A673 (cell line): Measurements from ENCODE around the gene OR51B4. TPM values are rescaled to one million over a fixed set of nuclear protein-coding genes. Genes with fewer than 3 reads are reported as not detected.

Experiments
- BruUV-seq: library from RNA; stranded (reverse); fragments of 400-500 nt; replicated peaks from 2 replicates; lab custom pipeline; 2021; lab: Mats Ljungman, UMichigan
- CTCF ChIA-PET: fragments of 300-600 bp; sonication (Branson Sonifier 250); formaldehyde crosslinking; loops from one replicate; lab custom pipeline; 2022; ENCODE audit warnings: antibody characterized with exemption; lab: Charles Lee
- POLR2A ChIA-PET: fragments of 300-600 bp; sonication (Branson Sonifier 250); formaldehyde crosslinking; loops from one replicate; lab custom pipeline; 2022; ENCODE audit warnings: antibody characterized with exemption; ENCODE audit not compliant: low non-redundant PET; lab: Charles Lee
- DNase-seq: peaks from one replicate; pipeline ENCODE4 v3.0.0-alpha.2; 2015; ENCODE audit warnings: low spot score
- H3K27ac ChIP-seq: fragments of 200-600 bp; sonication (generic); 2 replicates; pipeline ENCODE4 v1.5.1; 2016; ENCODE audit warnings: mixed run types, low read depth, mild to moderate bottlenecking, mixed read lengths, antibody characterized with exemption, low read length; ENCODE audit not compliant: poor library complexity, severe bottlenecking
- H3K27me3 ChIP-seq: fragments of 200-600 bp; sonication (generic); replicated peaks from 2 replicates; pipeline ENCODE4 v1.6.1; 2017; ENCODE audit warnings: mixed run types, low read depth, mild to moderate bottlenecking, mixed read lengths, antibody characterized with exemption, low read length; ENCODE audit not compliant: insufficient read depth, poor library complexity
- H3K36me3 ChIP-seq: fragments of 200-600 bp; sonication (generic); 2 replicates; pipeline ENCODE4 v1.6.1; 2016; ENCODE audit warnings: mixed run types, mild to moderate bottlenecking, mixed read lengths, antibody characterized with exemption, low read length; ENCODE audit not compliant: insufficient read depth, poor library complexity, severe bottlenecking
- H3K4me1 ChIP-seq: fragments of 200-600 bp; sonication (generic); 2 replicates; pipeline ENCODE4 v1.6.1; 2017; ENCODE audit warnings: mixed run types, mild to moderate bottlenecking, mixed read lengths, antibody characterized with exemption, low read length; ENCODE audit not compliant: insufficient read depth, poor library complexity, severe bottlenecking
- H3K4me3 ChIP-seq: fragments of 200-600 bp; sonication (generic); 2 replicates; pipeline ENCODE4 v1.5.1; 2016; ENCODE audit warnings: low read depth, mixed run types, mild to moderate bottlenecking, mixed read lengths, low read length; ENCODE audit not compliant: poor library complexity, severe bottlenecking
- H3K9me3 ChIP-seq: fragments of 200-600 bp; sonication (generic); 2 replicates; pipeline ENCODE4 v1.6.1; 2016; ENCODE audit warnings: mixed run types, low read depth, mild to moderate bottlenecking, mixed read lengths, antibody characterized with exemption, low read length; ENCODE audit not compliant: poor library complexity, severe bottlenecking
- EZH2 ChIP-seq: fragments of 200-600 bp; sonication (generic); IDR thresholded peaks from 2 replicates; pipeline ENCODE4 v1.6.1; 2017; ENCODE audit warnings: borderline replicate concordance, low read depth, mild to moderate bottlenecking, mixed read lengths, antibody characterized with exemption, low read length; ENCODE audit not compliant: poor library complexity, severe bottlenecking
- intact Hi-C: fragments of 100-400 bp; cut with micrococcal nuclease; formaldehyde crosslinking; loops from one replicate; pipeline ENCODE4 v1.10.0; 2022; ENCODE audit not compliant: unreplicated experiment
- total RNA-seq: library from RNA; stranded (reverse); gene quantifications from 2 replicates; pipeline ENCODE4 v1.2.3, GENCODE V29; 2021
- TF ChIP-seq, protein P1 (sequence below): fragments of 300-800, 200-600 bp; sonication (generic); conservative IDR thresholded peaks from 2 replicates; pipeline ENCODE4 v1.5.1; 2017; ENCODE audit warnings: low read depth, mild to moderate bottlenecking, antibody characterized with exemption, low read length, moderate library complexity, mixed read lengths

OR51B4 gene
- total RNA-seq, 1 experiment from 2014 or later: not detected

DNA sequence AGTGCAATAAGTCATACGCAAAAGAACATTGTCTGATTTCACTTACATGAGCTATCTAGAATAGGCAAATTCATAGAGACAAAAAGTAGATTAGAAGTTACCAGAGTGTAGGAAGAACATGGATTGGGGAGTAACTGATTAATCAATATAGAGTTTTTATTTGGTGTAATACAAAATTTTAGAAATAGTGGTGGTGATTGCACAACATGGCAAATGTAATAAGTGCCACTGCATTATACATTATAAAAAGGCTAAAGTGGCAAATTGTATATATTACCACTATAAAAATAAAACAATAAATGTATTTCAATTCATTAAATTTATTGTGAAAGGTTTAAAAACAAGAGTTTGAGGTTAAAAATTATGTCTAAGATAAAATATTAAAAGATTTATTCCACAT is 8.7 kb upstream of the OR51B4 start:
- ChIA-PET POLR2A (no interaction called here), CTCF (no interaction called here)

GRCh38 chr11:5307256-5308019 is 5.7 kb upstream of the OR51B4 start:
- Histone ChIP-seq H3K27ac (no peak overlapping the region), H3K4me1 (no peaks in the 10 kb centered on the region), H3K27me3 (no peaks in the 10 kb centered on the region), H3K4me3 (no peak overlapping the region), H3K36me3 (no peaks in the 10 kb centered on the region), H3K9me3 (no peaks in the 10 kb centered on the region)
- no TSS peak for BruUV-seq
- no peak for DNase-seq
- no peak for TF ChIP-seq EZH2
- TF ChIP-seq, protein P1, sequence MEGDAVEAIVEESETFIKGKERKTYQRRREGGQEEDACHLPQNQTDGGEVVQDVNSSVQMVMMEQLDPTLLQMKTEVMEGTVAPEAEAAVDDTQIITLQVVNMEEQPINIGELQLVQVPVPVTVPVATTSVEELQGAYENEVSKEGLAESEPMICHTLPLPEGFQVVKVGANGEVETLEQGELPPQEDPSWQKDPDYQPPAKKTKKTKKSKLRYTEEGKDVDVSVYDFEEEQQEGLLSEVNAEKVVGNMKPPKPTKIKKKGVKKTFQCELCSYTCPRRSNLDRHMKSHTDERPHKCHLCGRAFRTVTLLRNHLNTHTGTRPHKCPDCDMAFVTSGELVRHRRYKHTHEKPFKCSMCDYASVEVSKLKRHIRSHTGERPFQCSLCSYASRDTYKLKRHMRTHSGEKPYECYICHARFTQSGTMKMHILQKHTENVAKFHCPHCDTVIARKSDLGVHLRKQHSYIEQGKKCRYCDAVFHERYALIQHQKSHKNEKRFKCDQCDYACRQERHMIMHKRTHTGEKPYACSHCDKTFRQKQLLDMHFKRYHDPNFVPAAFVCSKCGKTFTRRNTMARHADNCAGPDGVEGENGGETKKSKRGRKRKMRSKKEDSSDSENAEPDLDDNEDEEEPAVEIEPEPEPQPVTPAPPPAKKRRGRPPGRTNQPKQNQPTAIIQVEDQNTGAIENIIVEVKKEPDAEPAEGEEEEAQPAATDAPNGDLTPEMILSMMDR: no peak
- ChIA-PET CTCF (no interaction called here), POLR2A (no interaction called here)
- intact Hi-C loops: no loop called here

More for the DNA sequence above, 8.7 kb upstream of the OR51B4 start:
- H3K27me3 ChIP-seq: no peaks in the 10 kb centered on the region
- intact Hi-C loops: no loop called here
- H3K4me3 ChIP-seq: no peak overlapping the region
- no peaks in the 10 kb centered on the region for H3K4me1 ChIP-seq
- TF ChIP-seq EZH2: no peak
- TF ChIP-seq, protein P1: no peak
- H3K9me3 ChIP-seq: no peaks in the 10 kb centered on the region
- BruUV-seq: no TSS peak
- H3K27ac ChIP-seq: no peak overlapping the region
- no peak for DNase-seq
- no peaks in the 10 kb centered on the region for H3K36me3 ChIP-seq

DNA sequence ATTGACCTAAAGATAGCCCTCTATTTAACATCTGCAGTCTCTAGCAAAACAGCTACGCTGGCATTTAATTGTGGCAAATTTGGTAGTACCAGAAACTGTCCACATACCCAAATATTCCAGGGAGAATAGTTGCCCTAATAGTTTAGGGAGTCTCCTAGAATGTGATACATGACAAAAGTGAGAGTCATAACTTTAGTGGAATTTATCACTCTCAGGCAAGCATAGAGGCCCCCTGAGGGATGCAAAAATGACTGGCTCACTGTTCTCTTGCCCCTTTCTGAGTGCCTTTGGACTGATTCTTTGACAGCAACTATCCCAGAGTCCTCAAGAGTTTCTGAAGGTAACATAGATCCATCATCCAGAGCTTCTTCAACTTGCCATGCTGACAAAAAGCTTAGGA is 2.3 kb upstream of the OR51B4 start:
- no peaks in the 10 kb centered on the region for H3K9me3 ChIP-seq
- POLR2A ChIA-PET: no interaction called here
- TF ChIP-seq, protein P1: no peak
- no peak for TF ChIP-seq EZH2
- H3K4me3 ChIP-seq: no peak overlapping the region
- DNase-seq: no peak
- BruUV-seq: no TSS peak
- CTCF ChIA-PET: no interaction called here
- H3K27ac ChIP-seq: no peak overlapping the region
- no peaks in the 10 kb centered on the region for H3K27me3 ChIP-seq
- no peaks in the 10 kb centered on the region for H3K4me1 ChIP-seq
- intact Hi-C loops: no loop called here
- no peaks in the 10 kb centered on the region for H3K36me3 ChIP-seq
